GM21447 (cell line): ENCODE measurements around the gene KRT80.

Experiments used
- ATAC-seq: cut with Tn5 transposase; IDR thresholded peaks from one replicate; pipeline ENCODE4 v1.9.1; 2021; ENCODE audit not compliant: unreplicated experiment

Gene KRT80

GRCh38 chr12:52229836-52230343 is 38.1 kb upstream of the KRT80 start:
- no peak for ATAC-seq

DNA sequence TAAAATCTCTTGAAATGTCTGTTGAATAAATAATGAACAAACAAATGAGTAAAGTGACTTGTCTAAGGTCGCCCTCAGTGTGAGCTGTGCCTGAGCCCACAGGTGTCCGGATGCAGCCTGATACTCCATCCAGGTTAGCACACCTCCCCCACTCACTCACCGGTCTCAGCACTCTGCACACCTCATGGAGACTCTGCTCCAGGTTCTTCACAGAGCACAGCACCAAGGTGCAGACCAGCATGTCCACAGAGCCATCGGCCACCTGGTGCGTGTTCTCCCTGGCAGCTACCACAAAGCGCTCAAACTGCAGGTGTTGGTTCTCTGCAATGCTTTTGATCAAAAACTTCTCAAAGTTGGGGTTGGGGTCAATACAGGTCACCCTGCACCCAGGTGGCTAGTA is 37.1 kb upstream of the KRT80 start:
- ATAC-seq, result no peak

GRCh38 chr12:52228366-52228765 is 36.6 kb upstream of the KRT80 start:
- no peak for ATAC-seq

DNA sequence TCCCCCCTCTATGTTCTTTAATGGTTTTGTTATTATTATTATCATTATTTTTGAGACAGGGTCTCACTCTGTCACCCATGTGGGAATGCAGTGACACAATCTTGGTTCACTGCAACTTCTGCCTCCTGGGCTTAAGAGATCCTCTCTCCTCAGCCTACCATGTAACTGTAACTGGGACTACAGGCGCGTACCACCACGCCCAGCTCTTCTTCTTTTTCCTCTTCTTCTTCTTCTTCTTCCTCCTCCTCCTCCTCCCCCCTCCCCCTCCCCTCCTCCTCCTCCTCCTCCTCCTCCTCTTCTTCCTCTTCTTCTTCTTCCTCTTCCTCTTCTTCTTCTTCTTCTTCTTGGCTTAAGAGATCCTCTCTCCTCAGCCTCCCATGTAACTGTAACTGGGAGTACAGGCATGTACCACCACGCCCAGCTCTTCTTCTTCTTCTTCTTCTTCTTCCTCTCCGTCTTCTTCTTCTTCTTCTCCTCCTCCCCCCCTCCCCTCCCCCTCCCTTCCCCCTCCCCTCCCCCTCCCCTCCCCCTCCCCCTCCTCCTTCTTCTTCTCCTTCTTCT is 35.9 kb upstream of the KRT80 start:
- no peak for ATAC-seq

DNA sequence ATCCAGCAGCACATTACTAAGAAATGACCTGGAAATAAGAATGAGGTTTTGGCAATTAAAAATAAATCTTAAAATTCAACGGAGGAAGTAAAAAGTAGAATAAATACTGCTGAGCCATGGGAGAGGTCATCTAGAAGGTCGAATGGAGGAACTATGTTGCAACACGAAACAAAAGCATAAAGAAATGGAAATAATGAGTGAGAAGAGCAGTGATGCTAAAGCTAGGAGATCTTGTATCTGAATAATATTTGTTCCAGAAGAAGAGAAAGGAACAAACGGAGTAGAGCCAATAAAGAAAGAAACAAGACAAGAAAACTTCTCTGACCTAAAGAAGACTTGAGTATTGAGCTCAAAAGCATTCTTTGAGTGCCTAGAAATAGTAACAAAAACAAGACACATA is 34.6 kb upstream of the KRT80 start:
- ATAC-seq, result no peak

DNA sequence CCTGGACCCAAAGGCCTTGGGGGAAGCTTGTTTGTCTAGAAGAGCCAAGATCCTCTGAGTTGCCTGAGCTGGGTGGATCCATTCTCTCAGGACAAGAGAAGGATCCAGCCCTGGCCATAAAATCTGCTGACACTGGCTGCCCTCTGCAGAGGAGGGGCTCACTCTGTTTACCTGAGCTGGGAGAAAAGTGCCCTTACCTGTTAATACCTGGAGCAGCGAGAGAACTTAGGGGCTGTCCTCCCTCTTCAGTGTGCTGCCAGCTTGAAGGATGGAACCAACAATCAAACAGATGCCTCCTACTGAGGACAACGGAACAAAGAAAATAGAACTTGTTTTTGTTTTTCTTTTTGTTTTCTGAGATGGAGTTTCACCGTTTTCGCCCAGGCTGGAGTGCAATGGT is 33.9 kb upstream of the KRT80 start:
- no peak for ATAC-seq

DNA sequence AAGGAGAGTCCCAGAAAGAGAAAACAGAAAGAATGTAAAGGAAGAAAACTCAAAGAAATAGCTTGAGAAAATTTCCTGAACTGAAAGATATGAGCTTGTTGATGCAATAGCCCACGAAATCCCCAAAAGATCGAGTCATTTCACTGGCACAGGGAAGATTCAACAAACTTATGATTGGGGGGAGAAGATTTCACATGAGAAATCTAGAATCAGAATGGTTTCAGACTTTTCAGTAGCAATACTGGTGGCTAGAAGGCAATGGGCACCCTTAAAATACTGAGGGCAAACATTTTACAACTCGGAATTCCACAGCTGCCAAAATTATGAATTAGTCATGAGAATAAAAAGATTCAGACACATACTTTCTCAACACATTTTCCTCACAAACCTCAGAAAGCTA is 32.3 kb upstream of the KRT80 start:
- no peak for ATAC-seq

GRCh38 chr12:52223406-52224039 is 31.7 kb upstream of the KRT80 start:
- ATAC-seq, result no peak

- no peak for ATAC-seq
Observed at GRCh38 chr12:52222692-52223091, 30.9 kb upstream of the KRT80 start.

GRCh38 chr12:52221912-52222457 is 30.2 kb upstream of the KRT80 start:
- no peak for ATAC-seq

GRCh38 chr12:52221070-52221781 is 29.4 kb upstream of the KRT80 start:
- no peak for ATAC-seq

- ATAC-seq, result no peak
Observed at GRCh38 chr12:52220477-52220876, 28.7 kb upstream of the KRT80 start.

- ATAC-seq, result no peak
Observed at GRCh38 chr12:52218001-52218400, 26.2 kb upstream of the KRT80 start.

- no peak for ATAC-seq
Observed at GRCh38 chr12:52217223-52217622, 25.4 kb upstream of the KRT80 start.

DNA sequence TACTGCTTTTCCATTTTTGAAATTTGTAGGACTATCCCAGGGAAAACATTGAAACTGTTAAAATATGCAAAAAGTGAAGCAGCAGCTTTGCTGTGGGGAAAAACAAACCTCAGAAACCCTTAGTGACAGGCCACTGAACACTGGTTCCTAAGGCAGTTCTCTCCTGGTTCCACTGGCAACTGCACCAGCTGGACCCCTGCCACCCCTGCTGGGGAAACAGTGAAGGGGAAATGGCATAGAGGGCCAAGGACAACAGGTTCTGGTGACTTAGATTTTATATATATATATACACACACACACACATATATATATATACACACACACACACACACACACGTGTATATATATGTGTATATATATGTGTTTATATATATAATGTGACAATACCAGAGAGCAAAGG is 25.0 kb upstream of the KRT80 start:
- ATAC-seq, result no peak

DNA sequence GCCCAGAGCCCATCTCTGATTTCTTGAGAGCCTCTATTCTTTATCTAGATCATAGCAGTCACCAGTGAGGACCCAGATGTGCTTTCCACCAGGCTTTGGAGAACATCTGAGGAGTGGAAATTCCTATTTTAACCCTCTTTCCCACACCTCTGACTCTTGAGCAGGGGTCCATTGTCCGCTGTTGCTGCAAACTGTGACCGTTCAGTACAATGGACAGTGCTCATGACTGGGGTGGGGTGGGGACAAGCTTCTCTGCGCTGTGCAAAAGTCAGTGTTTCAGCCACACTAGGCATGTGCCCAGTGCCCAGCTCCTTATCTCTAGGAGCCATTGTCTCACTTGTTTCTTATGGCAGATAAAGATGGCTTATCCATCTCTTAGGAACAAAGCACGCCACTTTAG is 24.3 kb upstream of the KRT80 start:
- ATAC-seq, result no peak

- no peak for ATAC-seq
Observed at GRCh38 chr12:52215587-52216031, 23.8 kb upstream of the KRT80 start.

DNA sequence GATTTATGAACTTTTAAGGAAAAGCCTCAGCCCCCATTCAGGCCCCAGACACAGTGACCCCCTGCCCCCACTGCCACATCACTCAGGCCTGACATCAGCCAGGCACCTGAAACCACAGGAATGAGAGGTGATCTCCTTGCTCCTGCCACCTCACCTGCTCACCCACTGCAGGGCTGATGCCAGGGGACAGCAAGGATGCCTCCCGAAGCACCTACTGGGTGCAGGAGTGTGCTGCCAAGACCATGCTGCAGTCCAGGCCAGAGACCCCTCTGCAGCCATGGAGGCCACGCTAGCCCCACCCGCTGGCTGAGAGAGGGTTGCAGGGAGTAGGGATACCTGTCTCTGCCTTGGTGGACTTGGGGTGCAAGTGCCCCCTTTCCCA is 22.6 kb upstream of the KRT80 start:
- no peak for ATAC-seq

GRCh38 chr12:52213564-52214420 is 22.0 kb upstream of the KRT80 start:
- ATAC-seq, result no peak

DNA sequence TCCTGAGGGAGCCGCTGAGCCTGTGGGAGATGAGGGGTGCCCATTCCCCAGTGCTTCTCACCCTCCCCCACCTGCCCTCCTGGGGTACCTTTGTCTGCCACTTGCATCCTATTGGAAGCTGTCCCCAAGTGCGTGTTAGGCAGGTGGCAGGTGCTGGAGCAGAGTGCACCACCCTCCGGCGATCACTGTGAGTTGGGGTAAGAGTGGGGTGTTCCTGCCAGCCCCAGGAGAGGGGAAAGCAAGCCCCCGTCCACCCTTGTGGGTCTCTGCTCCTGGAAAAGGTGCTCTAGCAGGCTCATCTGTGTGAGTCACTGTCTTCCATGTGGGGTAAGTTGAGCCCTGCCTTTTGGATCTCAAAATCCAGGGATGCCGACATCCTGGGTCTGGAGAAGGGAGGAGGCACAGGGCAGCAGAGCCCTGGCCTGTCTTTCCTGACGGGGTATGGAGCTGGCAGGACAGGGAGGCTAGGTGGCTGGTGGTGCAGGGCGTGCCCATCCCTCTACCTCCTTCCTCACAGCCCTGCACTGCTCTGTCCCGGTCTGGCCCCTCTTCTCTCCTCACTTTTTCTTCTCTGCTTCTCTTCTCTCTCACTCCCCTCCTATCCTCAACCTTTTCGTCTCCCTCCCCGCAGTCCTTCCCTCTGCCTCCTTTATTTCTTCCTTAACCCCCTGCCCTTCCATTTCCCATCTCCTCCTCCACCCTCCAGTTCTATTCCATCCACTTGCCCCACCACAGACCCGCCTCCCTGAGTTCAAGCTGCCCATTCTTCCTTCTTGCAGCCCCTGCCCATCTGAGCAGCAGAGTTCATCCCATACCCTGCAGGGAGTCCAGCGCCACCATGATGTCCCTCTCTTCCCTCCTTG is 21.1 kb upstream of the KRT80 start:
- ATAC-seq, result no peak
